Measurements from ENCODE around the gene NSG1. TPM values are rescaled to one million over a fixed set of nuclear protein-coding genes. Genes with fewer than 3 reads are reported as not detected.

Gene NSG1
- total and polyA plus RNA-seq, 2 donors, result 2.6 to 7.6 TPM

DNA sequence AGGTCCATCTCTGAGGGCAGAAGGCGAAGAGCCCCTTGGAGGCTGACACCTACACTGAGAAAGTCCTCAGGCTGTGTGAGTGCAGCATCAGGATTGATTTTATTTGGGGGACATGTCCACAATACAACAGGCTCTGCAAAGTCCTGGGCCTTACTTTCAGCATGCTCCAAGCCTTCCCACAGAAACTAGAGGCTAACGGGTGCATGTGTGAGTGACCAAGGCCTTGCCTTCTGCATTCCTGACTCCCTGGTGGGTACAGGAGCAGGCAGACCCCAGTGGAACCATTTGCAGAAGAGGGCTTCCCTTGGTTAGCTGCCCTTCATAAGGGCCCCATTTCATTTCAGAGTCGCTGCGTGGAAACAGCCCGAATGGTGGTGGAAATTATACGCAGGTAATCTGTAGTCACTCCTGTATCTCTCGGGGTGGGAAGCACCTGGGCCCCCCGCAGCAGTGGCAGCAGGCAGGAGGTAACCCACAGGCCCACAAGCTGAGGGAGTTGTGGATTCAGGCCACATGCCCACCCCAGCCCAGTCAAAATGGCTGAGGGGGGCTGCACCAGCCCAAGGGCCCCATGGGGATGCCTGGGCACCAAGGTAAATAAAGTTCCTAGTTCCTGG lies 37.7 kb downstream of the NSG1 start:
- 90% methylated on average over 8 of the region's 8 CpGs for WGBS
- no peak overlapping the region for H3K27ac ChIP-seq (ENCODE audit: low read depth in 1 of 2, low read length in 1 of 2)
- peaks cover 31 to 61% of the 10 kb centered on the region in 2 donors for H3K36me3 ChIP-seq (ENCODE audit: control insufficient read depth in 2 of 2, insufficient read depth in 2 of 2, low read length in 1 of 2)
- H3K4me3 ChIP-seq (ENCODE audit: low read length in 2 of 2), result no peak overlapping the region
- H3K27me3 ChIP-seq (ENCODE audit: control insufficient read depth in 2 of 2, insufficient read depth in 1 of 2, low read length in 1 of 2), result no peaks in the 10 kb centered on the region
- peaks cover 3 to 4% of the 10 kb centered on the region in 2 donors for H3K4me1 ChIP-seq (ENCODE audit: control insufficient read depth in 2 of 2, insufficient read depth in 2 of 2, low read length in 2 of 2)
- no peaks in the 10 kb centered on the region for H3K9me3 ChIP-seq (ENCODE audit: control insufficient read depth in 2 of 2, insufficient read depth in 1 of 2, low read length in 1 of 2)
- DNase-seq (ENCODE audit: low read depth in 6 of 9, low spot score in 9 of 9), result no peak

DNA sequence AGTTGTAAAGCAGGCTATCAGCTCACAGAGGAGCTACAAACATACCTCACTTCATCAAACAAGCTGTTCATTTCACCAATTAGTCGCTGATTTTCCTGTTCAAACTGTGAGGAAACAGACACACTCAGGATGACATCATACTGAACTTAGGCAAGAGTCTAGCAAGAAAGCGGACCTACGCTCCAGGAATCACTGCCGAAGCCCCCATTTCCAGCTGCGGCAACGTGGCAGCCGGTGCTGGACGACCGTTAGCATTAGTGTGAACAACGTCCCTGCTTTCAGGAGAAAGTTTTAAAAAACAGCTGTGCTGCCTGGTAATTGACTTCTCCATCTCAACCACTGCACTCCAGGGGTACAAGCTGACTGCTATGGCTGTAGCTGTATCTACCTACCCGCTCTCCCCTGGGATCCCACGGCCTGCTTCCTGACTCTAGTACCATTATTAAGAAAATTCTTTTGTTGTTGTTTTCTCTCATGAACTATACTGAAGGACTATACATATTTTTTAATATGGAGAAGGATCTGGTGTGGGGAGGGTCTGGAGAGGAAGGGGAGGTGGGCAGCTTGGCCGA lies 38.3 kb downstream of the NSG1 start:
- Histone ChIP-seq H3K4me1 (ENCODE audit: control insufficient read depth in 2 of 2, insufficient read depth in 2 of 2, low read length in 2 of 2) (no peaks in the 10 kb centered on the region), H3K4me3 (ENCODE audit: low read length in 2 of 2) (no peak overlapping the region), H3K27me3 (ENCODE audit: control insufficient read depth in 2 of 2, insufficient read depth in 1 of 2, low read length in 1 of 2) (no peaks in the 10 kb centered on the region), H3K27ac (ENCODE audit: low read depth in 1 of 2, low read length in 1 of 2) (no peak overlapping the region), H3K36me3 (ENCODE audit: control insufficient read depth in 2 of 2, insufficient read depth in 2 of 2, low read length in 1 of 2) (peaks cover 29 to 55% of the 10 kb centered on the region in 2 donors), H3K9me3 (ENCODE audit: control insufficient read depth in 2 of 2, insufficient read depth in 1 of 2, low read length in 1 of 2) (no peaks in the 10 kb centered on the region)
- DNase-seq (ENCODE audit: low read depth in 6 of 9, low spot score in 9 of 9), result no peak
- 98% methylated on average over 13 of the region's 13 CpGs for WGBS

GRCh38 chr4:4425696-4426095 lies 38.8 kb downstream of the NSG1 start:
- WGBS, result 97% methylated on average over 7 of the region's 7 CpGs
- no peaks in the 10 kb centered on the region for H3K9me3 ChIP-seq (ENCODE audit: control insufficient read depth in 2 of 2, insufficient read depth in 1 of 2, low read length in 1 of 2)
- no peaks in the 10 kb centered on the region for H3K4me1 ChIP-seq (ENCODE audit: control insufficient read depth in 2 of 2, insufficient read depth in 2 of 2, low read length in 2 of 2)
- no peak overlapping the region for H3K27ac ChIP-seq (ENCODE audit: low read depth in 1 of 2, low read length in 1 of 2)
- no peak overlapping the region for H3K4me3 ChIP-seq (ENCODE audit: low read length in 2 of 2)
- H3K36me3 ChIP-seq (ENCODE audit: control insufficient read depth in 2 of 2, insufficient read depth in 2 of 2, low read length in 1 of 2), result peaks cover 24 to 50% of the 10 kb centered on the region in 2 donors
- no peak for DNase-seq (ENCODE audit: low read depth in 6 of 9, low spot score in 9 of 9)
- H3K27me3 ChIP-seq (ENCODE audit: control insufficient read depth in 2 of 2, insufficient read depth in 1 of 2, low read length in 1 of 2), result no peaks in the 10 kb centered on the region

DNA sequence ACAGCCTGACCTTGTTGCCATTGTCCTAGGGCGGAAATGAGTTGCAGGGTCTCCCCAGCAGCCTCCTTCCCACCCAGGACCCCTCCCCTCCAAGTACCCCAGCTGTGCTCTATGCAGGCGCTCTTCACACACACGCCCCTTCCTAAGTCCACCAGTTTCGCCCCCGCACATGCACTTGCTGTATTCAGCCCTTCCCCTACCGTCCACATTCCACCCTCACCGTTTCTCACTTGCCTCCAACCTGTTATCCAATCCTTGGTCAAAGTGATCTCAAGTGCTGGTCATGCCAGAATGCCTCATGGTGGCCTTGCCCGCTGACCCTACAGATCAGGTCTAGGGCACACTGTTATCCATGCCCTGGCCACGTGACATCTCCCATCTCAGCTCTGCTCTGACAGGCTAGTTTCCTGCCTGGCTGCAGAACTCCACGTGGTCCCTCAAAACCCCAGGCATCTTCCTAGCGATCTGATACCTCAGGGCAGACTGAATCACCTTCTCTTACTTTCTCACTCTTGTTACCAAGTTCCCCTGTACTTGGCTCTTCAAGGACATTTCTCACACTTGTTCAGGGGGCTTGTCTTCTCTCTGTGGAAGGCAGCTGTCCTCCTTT lies 39.7 kb downstream of the NSG1 start:
- Histone ChIP-seq H3K4me1 (ENCODE audit: control insufficient read depth in 2 of 2, insufficient read depth in 2 of 2, low read length in 2 of 2) (no peaks in the 10 kb centered on the region), H3K27me3 (ENCODE audit: control insufficient read depth in 2 of 2, insufficient read depth in 1 of 2, low read length in 1 of 2) (no peaks in the 10 kb centered on the region), H3K9me3 (ENCODE audit: control insufficient read depth in 2 of 2, insufficient read depth in 1 of 2, low read length in 1 of 2) (no peaks in the 10 kb centered on the region), H3K4me3 (ENCODE audit: low read length in 2 of 2) (no peak overlapping the region), H3K36me3 (ENCODE audit: control insufficient read depth in 2 of 2, insufficient read depth in 2 of 2, low read length in 1 of 2) (peaks cover 19 to 45% of the 10 kb centered on the region in 2 donors), H3K27ac (ENCODE audit: low read depth in 1 of 2, low read length in 1 of 2) (no peak overlapping the region)
- 94% methylated on average over 11 of the region's 11 CpGs for WGBS
- DNase-seq (ENCODE audit: low read depth in 6 of 9, low spot score in 9 of 9), result no peak

- peaks cover 20 to 41% of the 10 kb centered on the region in 2 donors for H3K36me3 ChIP-seq (ENCODE audit: control insufficient read depth in 2 of 2, insufficient read depth in 2 of 2, low read length in 1 of 2)
- H3K4me3 ChIP-seq (ENCODE audit: low read length in 2 of 2), result no peak overlapping the region
- no peak overlapping the region for H3K27ac ChIP-seq (ENCODE audit: low read depth in 1 of 2, low read length in 1 of 2)
- H3K4me1 ChIP-seq (ENCODE audit: control insufficient read depth in 2 of 2, insufficient read depth in 2 of 2, low read length in 2 of 2), result no peaks in the 10 kb centered on the region
- WGBS, result 99% methylated on average over 12 of the region's 12 CpGs
- no peaks in the 10 kb centered on the region for H3K9me3 ChIP-seq (ENCODE audit: control insufficient read depth in 2 of 2, insufficient read depth in 1 of 2, low read length in 1 of 2)
- DNase-seq (ENCODE audit: low read depth in 6 of 9, low spot score in 9 of 9), result no peak
- H3K27me3 ChIP-seq (ENCODE audit: control insufficient read depth in 2 of 2, insufficient read depth in 1 of 2, low read length in 1 of 2), result no peaks in the 10 kb centered on the region
Observed at GRCh38 chr4:4427121-4427870, 40.4 kb downstream of the NSG1 start.

GRCh38 chr4:4427886-4428285 lies 41.0 kb downstream of the NSG1 start:
- WGBS, result 98% methylated on average over 5 of the region's 5 CpGs
- H3K36me3 ChIP-seq (ENCODE audit: control insufficient read depth in 2 of 2, insufficient read depth in 2 of 2, low read length in 1 of 2), result peaks cover 21 to 41% of the 10 kb centered on the region in 2 donors
- no peaks in the 10 kb centered on the region for H3K9me3 ChIP-seq (ENCODE audit: control insufficient read depth in 2 of 2, insufficient read depth in 1 of 2, low read length in 1 of 2)
- H3K4me3 ChIP-seq (ENCODE audit: low read length in 2 of 2), result no peak overlapping the region
- no peak overlapping the region for H3K27ac ChIP-seq (ENCODE audit: low read depth in 1 of 2, low read length in 1 of 2)
- H3K4me1 ChIP-seq (ENCODE audit: control insufficient read depth in 2 of 2, insufficient read depth in 2 of 2, low read length in 2 of 2), result no peaks in the 10 kb centered on the region
- DNase-seq (ENCODE audit: low read depth in 6 of 9, low spot score in 9 of 9), result no peak
- H3K27me3 ChIP-seq (ENCODE audit: control insufficient read depth in 2 of 2, insufficient read depth in 1 of 2, low read length in 1 of 2), result no peaks in the 10 kb centered on the region

DNA sequence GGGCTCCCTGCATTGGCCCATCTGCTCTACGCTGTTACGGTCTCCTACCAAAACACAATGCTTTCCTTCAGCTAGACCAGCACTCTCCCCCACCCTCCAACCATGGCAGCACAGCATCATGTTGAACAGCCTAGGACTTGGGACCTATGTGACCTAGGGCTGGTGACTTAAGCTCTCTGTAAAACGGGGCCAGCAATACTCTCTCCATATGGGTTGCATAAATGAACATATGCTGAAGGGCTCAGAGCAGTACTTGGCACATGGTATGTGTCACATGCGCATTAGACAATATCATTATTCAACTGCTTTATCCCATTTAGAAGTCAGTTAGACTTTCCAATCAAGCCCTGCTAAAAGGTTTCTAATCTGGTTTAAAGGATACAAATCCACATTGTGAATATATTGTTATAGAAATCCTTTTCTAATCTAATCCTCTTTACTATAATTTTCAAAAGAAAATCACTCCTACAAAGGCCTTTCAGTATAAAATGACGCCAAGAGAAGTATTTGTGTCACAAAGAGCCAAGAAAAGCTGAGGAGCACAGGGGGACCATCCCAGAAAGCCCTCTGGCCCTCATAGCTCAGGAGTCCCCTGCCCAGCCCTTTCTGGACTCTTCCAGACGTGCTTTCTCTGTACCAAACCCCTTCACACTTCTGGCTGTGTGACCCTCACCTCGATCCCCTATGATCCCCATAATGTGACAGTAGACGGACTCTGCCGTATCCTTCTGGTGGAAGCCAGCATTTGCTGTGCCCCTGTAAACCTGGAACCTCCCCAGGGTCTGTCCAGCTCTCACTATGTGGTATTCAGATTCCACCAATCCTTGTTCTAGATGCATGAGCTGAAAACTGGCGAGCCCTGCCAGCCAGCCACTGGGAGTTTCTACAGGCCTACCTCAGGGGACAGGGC lies 42.3 kb downstream of the NSG1 start:
- Histone ChIP-seq H3K9me3 (ENCODE audit: control insufficient read depth in 2 of 2, insufficient read depth in 1 of 2, low read length in 1 of 2) (no peaks in the 10 kb centered on the region), H3K27ac (ENCODE audit: low read depth in 1 of 2, low read length in 1 of 2) (no peak overlapping the region), H3K36me3 (ENCODE audit: control insufficient read depth in 2 of 2, insufficient read depth in 2 of 2, low read length in 1 of 2) (peaks cover 22 to 32% of the 10 kb centered on the region in 2 donors), H3K4me1 (ENCODE audit: control insufficient read depth in 2 of 2, insufficient read depth in 2 of 2, low read length in 2 of 2) (no peaks in the 10 kb centered on the region), H3K27me3 (ENCODE audit: control insufficient read depth in 2 of 2, insufficient read depth in 1 of 2, low read length in 1 of 2) (no peaks in the 10 kb centered on the region), H3K4me3 (ENCODE audit: low read length in 2 of 2) (no peak overlapping the region)
- DNase-seq (ENCODE audit: low read depth in 6 of 9, low spot score in 9 of 9), result no peak
- WGBS, result 98% methylated on average over 10 of the region's 10 CpGs

DNA sequence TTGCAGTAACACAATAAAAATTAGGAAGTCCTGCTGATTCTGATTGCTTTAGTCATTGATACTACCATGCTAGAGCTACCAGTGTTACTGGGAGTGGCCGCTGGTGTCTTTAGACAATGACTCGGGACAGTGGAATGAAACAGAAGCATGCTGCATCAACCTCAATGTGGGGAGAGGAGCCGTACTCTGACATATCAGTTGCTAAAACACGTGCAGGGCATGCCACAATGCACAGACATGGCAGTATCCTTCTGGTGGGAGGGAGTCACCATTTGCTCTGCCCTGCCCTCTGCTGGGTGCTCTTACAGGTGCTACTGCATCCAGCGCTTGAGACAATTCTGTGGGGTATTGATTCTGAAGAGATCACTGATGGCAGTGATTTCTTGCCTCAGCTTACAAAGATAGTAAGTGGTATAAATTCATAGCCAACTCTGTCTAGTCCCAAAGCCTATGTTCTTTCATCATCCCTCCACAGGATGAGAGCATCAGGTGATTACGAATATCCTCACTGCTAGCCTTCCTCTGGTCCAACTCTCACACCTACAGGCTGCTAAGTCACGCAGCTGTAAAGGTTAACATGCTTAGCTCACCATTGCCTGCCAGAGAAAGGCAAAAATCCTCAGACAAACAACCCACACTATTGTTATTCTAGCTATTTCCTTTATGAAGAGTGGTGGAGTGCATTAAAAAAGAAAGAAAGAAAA lies 43.7 kb downstream of the NSG1 start:
- Histone ChIP-seq H3K27ac (ENCODE audit: low read depth in 1 of 2, low read length in 1 of 2) (no peak overlapping the region), H3K27me3 (ENCODE audit: control insufficient read depth in 2 of 2, insufficient read depth in 1 of 2, low read length in 1 of 2) (no peaks in the 10 kb centered on the region), H3K36me3 (ENCODE audit: control insufficient read depth in 2 of 2, insufficient read depth in 2 of 2, low read length in 1 of 2) (peaks cover 23 to 25% of the 10 kb centered on the region in 2 donors), H3K4me1 (ENCODE audit: control insufficient read depth in 2 of 2, insufficient read depth in 2 of 2, low read length in 2 of 2) (no peaks in the 10 kb centered on the region), H3K4me3 (ENCODE audit: low read length in 2 of 2) (no peak overlapping the region), H3K9me3 (ENCODE audit: control insufficient read depth in 2 of 2, insufficient read depth in 1 of 2, low read length in 1 of 2) (no peaks in the 10 kb centered on the region)
- 64% methylated on average over 7 of the region's 7 CpGs for WGBS
- peak in 7 of 9 donors; percentile 19 to 73 (median 28) for DNase-seq (ENCODE audit: low read depth in 6 of 9, low spot score in 9 of 9)
